Activated CD8-positive, alpha-beta memory T cell treated with anti-CD3 and anti-CD28 coated beads, Interleukin-2, amount 10 ng/mL, durations not matched to agents 7 days and 5 days (primary cell): Measurements from ENCODE around the gene TTF2. TPM values are rescaled to one million over a fixed set of nuclear protein-coding genes. Genes with fewer than 3 reads are reported as not detected.

Source experiments
- ATAC-seq: fragments of 150-1000 bp; cut with Tn5 transposase; one replicate; pipeline ENCODE4 v1.10.0; 2021; ENCODE audit warnings: moderate library complexity
- CTCF ChIA-PET: fragments of 350-600 bp; sonication (Branson Sonifier 250); formaldehyde crosslinking; loops from one replicate; lab custom pipeline; 2021; ENCODE audit warnings: antibody characterized with exemption; lab: Charles Lee
- DNase-seq: peaks from one replicate; pipeline ENCODE4 v3.0.0-alpha.2; 2020
- H3K27ac Mint-ChIP-seq: one replicate; pipeline ENCODE4 v1.8.0; 2021; ENCODE audit warnings: mild to moderate bottlenecking, mixed read lengths
- H3K27me3 Mint-ChIP-seq: one replicate; pipeline ENCODE4 v1.8.0; 2021; ENCODE audit warnings: mixed read lengths
- H3K36me3 Mint-ChIP-seq: one replicate; pipeline ENCODE4 v1.8.0; 2021; ENCODE audit warnings: mild to moderate bottlenecking, mixed read lengths
- H3K4me1 Mint-ChIP-seq: one replicate; pipeline ENCODE4 v1.8.0; 2021; ENCODE audit warnings: mixed read lengths
- H3K4me3 Mint-ChIP-seq: one replicate; pipeline ENCODE4 v1.8.0; 2021; ENCODE audit warnings: mild to moderate bottlenecking, moderate library complexity, mixed read lengths
- H3K9me3 Mint-ChIP-seq: one replicate; pipeline ENCODE4 v1.8.0; 2022; ENCODE audit warnings: low read depth, mixed read lengths
- total RNA-seq, 2 experiments: library from RNA; stranded (reverse); gene quantifications; one replicate each; pipeline ENCODE4 v1.2.3, GENCODE V29; 2021

TTF2 gene
- total RNA-seq, 2 experiments from 2014 or later, result 156 to 157 TPM

DNA sequence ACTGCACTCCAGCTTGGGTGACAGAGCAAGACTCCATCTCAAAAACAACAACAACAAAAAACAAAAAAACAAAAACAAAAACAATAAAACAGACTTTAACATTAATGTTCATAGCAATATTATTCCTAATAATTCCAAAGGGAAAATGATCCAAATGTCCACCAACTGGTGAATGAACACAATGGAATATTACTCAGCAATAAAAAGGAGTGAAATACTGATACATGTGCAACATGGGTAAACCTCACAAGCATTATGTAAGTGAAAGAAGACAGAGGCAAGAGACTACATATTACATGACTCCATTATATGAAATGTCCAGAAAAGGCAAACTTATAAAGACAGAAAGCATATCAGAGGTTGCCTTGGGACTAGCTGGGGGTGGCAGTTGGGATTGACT, 6.1 kb upstream of the TTF2 start:
- peaks cover 17% of the 10 kb centered on the region for H3K36me3 Mint-ChIP-seq
- CTCF ChIA-PET, result interaction anchor here (0.9 to 1.6 kb wide), 4 partner anchors 139 to 328 kb away, joined by 3 to 6 read pairs (median 3); no protein-coding TSS in a partner anchor
- ATAC-seq, result no peak
- no peaks in the 10 kb centered on the region for H3K27me3 Mint-ChIP-seq
- no peak overlapping the region for H3K27ac Mint-ChIP-seq
- H3K4me1 Mint-ChIP-seq, result peaks cover 50% of the 10 kb centered on the region
- no peak for DNase-seq
- no peak overlapping the region for H3K4me3 Mint-ChIP-seq
- no peaks in the 10 kb centered on the region for H3K9me3 Mint-ChIP-seq

DNA sequence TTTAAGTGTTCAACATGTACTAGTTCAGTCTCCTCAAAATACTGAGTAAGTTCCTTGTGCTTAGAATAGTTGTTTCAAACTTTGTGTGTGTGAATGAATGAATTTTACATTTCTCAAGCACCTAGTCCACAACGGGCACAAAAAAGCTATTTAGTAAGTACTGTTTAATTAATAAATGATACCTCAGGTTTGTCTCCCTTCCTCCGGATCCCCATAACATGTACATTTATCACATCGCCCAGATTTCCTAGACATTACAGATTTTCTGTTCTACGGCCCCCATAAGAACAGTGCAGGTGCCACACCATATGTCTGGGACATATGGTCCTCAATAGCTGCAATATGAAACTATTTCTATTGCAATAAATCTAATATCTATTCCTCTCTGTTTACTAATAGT, 1.3 kb upstream of the TTF2 start:
- H3K36me3 Mint-ChIP-seq, result peaks cover 36% of the 10 kb centered on the region
- CTCF ChIA-PET, result interaction anchor here (1.8 to 5.9 kb wide), 7 partner anchors 34 to 484 kb away, joined by 4 to 55 read pairs (median 16); no protein-coding TSS in a partner anchor
- H3K27ac Mint-ChIP-seq, result no peak overlapping the region
- H3K9me3 Mint-ChIP-seq, result no peaks in the 10 kb centered on the region
- H3K4me3 Mint-ChIP-seq, result no peak overlapping the region
- H3K27me3 Mint-ChIP-seq, result no peaks in the 10 kb centered on the region
- no peak for DNase-seq
- H3K4me1 Mint-ChIP-seq, result peaks cover 54% of the 10 kb centered on the region
- ATAC-seq, result no peak

DNA sequence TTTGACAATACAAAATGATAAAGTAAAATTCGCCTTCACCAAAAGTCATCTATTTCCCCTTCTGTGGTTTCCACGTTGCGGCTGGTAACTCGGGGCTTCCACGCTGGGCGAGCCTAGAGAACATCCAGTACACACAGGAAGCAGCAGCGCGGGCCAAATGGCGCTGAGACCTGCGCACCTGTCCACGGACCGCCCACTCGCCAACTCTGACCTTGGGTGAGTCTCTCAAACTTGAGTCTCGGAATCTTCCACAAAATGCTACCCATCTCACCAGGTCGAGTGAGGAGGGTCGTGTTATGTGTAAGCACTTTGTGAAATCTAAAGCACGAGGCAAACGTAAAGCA, 820 bp upstream of the TTF2 start:
- H3K4me1 Mint-ChIP-seq, result peaks cover 54% of the 10 kb centered on the region

DNA sequence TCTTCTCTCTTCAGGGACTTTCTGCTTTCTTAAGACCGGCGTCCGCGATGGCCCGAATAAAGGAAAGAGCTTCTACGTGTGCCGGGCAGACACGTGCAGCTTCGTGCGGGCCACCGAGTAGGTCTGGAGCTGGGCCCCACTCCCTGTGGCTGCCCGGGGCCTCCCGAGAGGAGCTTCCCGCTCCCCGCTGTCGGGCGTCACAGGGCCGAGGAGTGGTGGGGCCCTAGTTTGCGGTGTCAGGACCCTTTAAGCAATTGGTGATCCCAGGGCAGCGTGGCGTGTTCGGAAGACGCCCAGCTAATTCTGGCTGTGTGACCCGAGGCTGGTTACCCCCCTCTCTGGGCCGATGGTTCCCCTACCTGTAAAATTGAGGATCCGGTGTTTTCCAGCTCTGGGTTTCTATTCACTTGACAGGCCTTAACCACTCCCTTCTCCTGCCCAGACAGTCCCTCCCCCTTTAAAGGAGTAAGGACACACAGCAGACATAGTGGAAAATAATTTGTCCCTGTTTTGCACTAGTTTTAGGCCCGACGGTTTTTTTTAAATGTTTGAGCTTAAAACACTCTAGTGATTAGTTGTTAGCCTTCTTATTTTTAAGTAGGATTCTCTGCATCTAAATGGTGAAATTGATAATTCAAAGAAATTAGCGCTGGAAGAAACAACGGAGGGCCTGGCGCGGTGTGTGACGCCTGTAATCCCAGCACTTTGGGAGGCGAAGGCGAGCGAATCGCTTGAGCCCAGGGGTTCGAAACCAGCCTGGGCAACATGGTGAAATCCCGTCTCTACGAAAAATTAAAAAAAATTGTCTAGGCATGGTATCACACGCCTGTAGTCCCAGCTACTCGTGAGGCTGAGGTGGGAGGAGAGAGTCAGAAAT, 553 bp downstream of the TTF2 start:
- Mint-ChIP-seq H3K36me3 (peaks cover 40% of the 10 kb centered on the region), H3K27ac (no peak overlapping the region), H3K27me3 (no peaks in the 10 kb centered on the region), H3K9me3 (no peaks in the 10 kb centered on the region), H3K4me1 (peaks cover 51% of the 10 kb centered on the region), H3K4me3 (no peak overlapping the region)
- peak; percentile 3 for ATAC-seq
- CTCF ChIA-PET, result interaction anchor here (0.6 to 5.9 kb wide), 20 partner anchors 9 to 670 kb away, joined by 3 to 55 read pairs (median 5); partner anchors contain the start of gene CD58
- DNase-seq, result peak; percentile 62

More for the DNA sequence above, 820 bp upstream of the TTF2 start:
- H3K27me3 Mint-ChIP-seq, result no peaks in the 10 kb centered on the region
- DNase-seq (peak; percentile 91), ATAC-seq (peak; percentile 55)
- H3K27ac Mint-ChIP-seq, result no peak overlapping the region
- H3K4me3 Mint-ChIP-seq, result no peak overlapping the region
- H3K9me3 Mint-ChIP-seq, result no peaks in the 10 kb centered on the region
- H3K36me3 Mint-ChIP-seq, result peaks cover 37% of the 10 kb centered on the region
- CTCF ChIA-PET, result interaction anchor here (0.8 to 5.9 kb wide), 13 partner anchors 33 to 921 kb away, joined by 3 to 55 read pairs (median 9); partner anchors contain the start of gene CD58

DNA sequence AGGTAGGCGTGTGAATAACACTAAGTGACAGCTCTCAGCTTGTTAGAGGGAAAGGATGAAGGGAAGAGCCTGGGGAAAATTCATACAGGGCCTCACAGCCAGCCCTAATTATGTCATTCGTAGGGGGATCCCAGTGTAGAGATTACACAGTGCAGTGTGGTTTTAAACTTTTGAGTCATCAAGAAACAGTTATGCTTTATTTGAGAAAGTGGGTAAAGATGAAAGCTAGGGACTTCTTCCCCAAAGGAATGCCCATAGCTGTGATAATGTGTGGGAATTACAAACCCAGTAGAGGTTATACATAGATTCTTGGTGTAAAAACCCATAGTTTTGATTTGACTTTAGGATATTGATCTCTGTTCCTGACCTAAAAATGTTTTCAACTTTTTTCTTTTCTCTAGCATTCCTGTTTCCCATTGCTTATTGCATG, 1.9 kb downstream of the TTF2 start:
- Mint-ChIP-seq H3K4me1 (peaks cover 51% of the 10 kb centered on the region), H3K9me3 (no peaks in the 10 kb centered on the region), H3K36me3 (peaks cover 46% of the 10 kb centered on the region), H3K4me3 (peak overlapping the region; percentile 30), H3K27me3 (no peaks in the 10 kb centered on the region), H3K27ac (peak overlapping the region; percentile 21)
- DNase-seq (no peak), ATAC-seq (no peak)
- CTCF ChIA-PET, result interaction anchor here (0.8 to 1.3 kb wide), 3 partner anchors 10 to 45 kb away, joined by 3 to 4 read pairs (median 3); no protein-coding TSS in a partner anchor

DNA sequence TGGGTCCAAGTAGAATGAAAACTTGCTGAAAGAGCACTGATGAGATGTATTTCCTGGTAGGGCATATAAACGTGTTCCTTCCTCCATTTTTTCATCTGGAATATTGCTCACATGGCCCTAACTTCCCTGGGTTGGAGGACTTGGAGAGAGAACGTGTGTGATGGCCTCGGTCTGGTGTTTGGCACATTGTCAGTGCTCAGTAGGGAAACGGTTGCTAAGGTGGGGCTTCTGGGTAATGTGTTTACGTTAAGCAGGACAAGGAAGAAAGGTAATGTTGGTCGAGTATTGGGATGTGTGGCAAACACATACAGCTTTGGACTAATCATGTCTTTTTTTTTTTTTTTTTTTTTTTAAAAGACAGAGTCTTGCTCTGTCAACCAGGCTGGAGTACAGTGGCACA, 6.2 kb downstream of the TTF2 start:
- Mint-ChIP-seq H3K4me1 (peaks cover 61% of the 10 kb centered on the region), H3K27me3 (no peaks in the 10 kb centered on the region), H3K9me3 (no peaks in the 10 kb centered on the region), H3K27ac (no peak overlapping the region), H3K4me3 (no peak overlapping the region), H3K36me3 (peaks cover 57% of the 10 kb centered on the region)
- no peak for DNase-seq
- no peak for ATAC-seq
- CTCF ChIA-PET, result interaction anchor here (0.9 to 3.3 kb wide), 6 partner anchors 62 to 691 kb away, joined by 3 to 16 read pairs (median 6); partner anchors contain the start of gene CD58

DNA sequence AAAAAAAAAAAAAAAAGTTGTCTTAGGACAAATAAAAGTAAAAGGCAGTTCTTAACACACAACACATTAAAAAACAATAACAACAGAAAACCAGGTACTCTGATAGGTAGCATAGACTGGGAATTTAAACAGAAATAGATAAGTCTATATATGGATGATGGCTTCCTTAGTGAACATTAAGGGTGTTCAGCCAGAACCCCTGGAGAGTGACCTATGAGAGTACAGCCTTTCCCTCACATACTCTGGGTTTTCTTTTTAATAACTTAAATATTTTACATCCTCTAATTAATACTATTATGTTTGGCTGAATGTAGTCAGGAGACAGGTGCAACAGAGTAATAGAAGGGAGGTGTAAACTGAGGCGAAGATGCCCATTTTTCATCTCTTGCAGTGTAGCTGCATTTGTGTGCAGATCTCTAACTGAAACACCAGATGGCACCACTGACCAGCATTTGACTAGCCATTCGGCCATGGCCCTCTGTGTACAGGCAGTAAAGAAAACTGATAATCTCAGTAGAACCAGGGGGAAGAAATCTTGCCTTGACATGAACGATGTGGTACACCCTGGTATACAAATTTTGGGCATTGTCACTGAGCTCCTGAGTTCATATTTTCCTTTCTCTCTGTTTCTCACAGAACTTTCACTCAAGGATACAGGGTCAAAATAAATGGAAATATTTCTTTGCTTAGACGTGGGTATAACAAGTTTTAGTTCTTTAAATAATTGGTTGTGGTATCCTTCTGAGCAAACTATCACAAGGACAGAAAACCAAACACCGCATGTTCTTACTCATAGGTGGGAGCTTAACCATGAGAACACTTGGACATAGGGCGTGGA, 7.6 kb downstream of the TTF2 start:
- H3K27me3 Mint-ChIP-seq, result no peaks in the 10 kb centered on the region
- H3K4me1 Mint-ChIP-seq, result peaks cover 52% of the 10 kb centered on the region
- peaks cover 52% of the 10 kb centered on the region for H3K36me3 Mint-ChIP-seq
- DNase-seq, result peak; percentile 58
- CTCF ChIA-PET, result interaction anchor here (0.7 to 2.1 kb wide), 11 partner anchors 10 to 690 kb away, joined by 3 to 14 read pairs (median 4); no protein-coding TSS in a partner anchor
- peak overlapping the region; percentile 20 for H3K27ac Mint-ChIP-seq
- no peak overlapping the region for H3K4me3 Mint-ChIP-seq
- peak; percentile 69 for ATAC-seq
- no peaks in the 10 kb centered on the region for H3K9me3 Mint-ChIP-seq

DNA sequence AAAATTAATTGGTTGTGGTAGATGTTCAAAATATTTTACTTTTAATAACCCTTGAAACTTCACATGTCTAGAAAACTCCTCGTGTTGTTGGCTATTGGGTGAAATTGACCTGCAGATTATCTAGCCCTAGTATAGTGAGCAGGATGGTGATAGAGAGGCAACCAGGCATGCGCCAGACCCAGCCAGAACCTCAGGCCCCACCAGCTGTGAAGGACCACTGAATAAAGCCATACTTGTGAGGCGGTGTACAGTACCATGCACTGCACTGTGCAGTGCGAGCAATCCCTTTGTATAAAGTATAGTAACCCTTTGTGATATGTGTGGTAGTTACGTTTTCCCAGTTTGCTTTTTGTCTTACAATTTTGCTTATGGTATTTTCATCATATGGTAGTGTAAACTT, 8.5 kb downstream of the TTF2 start:
- Mint-ChIP-seq H3K36me3 (peaks cover 50% of the 10 kb centered on the region), H3K9me3 (no peaks in the 10 kb centered on the region), H3K4me1 (peaks cover 48% of the 10 kb centered on the region), H3K27ac (no peak overlapping the region), H3K27me3 (no peaks in the 10 kb centered on the region), H3K4me3 (no peak overlapping the region)
- no peak for DNase-seq
- CTCF ChIA-PET, result interaction anchor here (1.2 to 2.1 kb wide), 5 partner anchors 9 to 216 kb away, joined by 4 to 14 read pairs (median 6); no protein-coding TSS in a partner anchor
- no peak for ATAC-seq

DNA sequence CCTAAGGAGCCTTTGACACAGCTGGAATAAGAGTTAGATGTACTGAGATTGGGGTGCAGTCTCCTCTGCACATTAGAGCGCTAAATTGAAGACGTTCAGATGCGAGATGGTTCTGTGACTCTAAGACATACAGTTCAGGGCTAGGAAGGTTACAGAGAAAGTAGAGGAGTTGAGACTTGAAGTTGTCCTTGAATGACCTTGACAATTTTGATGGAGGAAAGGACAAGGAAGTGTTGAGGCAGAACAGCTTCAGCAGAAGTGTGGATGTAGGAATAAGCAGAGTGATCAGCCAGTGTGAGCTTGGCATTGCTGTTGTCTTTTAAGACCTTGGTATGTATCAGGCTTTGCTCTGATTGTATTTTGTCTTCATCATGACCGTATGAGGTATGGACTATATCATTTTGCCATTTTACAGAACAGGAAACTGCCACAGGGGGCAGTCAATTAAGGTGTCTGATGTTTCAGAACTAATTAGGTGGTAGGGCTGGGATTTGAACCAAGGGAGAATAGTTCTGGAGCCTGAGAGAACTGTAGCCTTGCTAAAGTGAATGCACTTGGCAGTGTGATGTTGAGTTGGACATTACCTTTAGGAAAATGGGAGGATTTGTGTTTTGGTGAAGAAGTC, 9.2 kb downstream of the TTF2 start:
- CTCF ChIA-PET, result interaction anchor here (0.6 to 3.1 kb wide), 7 partner anchors 9 to 827 kb away, joined by 3 to 14 read pairs (median 6); partner anchors contain the start of gene TTF2
- no peaks in the 10 kb centered on the region for H3K27me3 Mint-ChIP-seq
- no peak overlapping the region for H3K4me3 Mint-ChIP-seq
- DNase-seq (no peak), ATAC-seq (no peak)
- no peaks in the 10 kb centered on the region for H3K9me3 Mint-ChIP-seq
- peaks cover 45% of the 10 kb centered on the region for H3K4me1 Mint-ChIP-seq
- peak overlapping the region; percentile 2 for H3K27ac Mint-ChIP-seq
- peaks cover 47% of the 10 kb centered on the region for H3K36me3 Mint-ChIP-seq

DNA sequence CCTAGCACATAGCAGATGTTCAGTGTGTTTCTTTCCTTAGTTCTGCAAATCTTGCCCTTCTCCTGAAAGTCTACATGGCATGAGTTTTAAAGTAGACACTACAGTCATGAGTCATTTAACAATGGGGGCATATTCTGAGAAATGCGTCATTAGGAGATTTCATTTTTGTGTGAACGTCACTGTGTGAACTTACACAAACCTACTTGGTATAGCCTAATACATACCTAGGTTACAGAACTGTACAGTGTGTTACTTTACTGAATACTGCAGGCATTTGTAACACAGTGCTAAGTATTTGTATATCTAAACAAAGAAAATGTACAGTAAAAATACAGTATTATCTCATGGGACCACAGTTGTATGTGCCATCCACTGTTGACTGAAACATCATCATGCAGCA, 10.0 kb downstream of the TTF2 start:
- Mint-ChIP-seq H3K4me1 (peaks cover 47% of the 10 kb centered on the region), H3K27me3 (no peaks in the 10 kb centered on the region), H3K36me3 (peaks cover 51% of the 10 kb centered on the region), H3K4me3 (no peak overlapping the region), H3K9me3 (no peaks in the 10 kb centered on the region), H3K27ac (no peak overlapping the region)
- no peak for DNase-seq
- peak; percentile 48 for ATAC-seq
- CTCF ChIA-PET, result interaction anchor here (0.6 to 3.1 kb wide), 5 partner anchors 10 to 826 kb away, joined by 3 to 14 read pairs (median 5); partner anchors contain the start of gene TTF2

DNA sequence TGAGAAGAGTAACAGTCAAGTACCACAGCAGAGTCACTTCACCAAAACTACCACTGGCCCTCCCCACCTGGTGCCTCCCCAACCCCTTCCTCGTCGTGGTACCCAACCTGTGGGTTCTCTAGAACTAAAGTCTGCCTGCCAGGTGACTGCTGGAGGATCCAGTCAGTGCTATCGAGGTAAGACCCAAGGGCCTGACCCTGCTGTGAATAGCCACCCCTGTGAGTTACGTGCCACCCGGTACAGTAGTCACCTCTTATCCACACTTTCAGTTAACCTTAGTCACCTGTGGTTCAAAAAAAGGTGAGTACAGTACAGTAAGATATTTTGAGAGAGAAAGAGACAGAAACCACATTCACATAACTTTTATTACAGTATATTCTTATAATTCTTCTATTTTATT, 16.5 kb downstream of the TTF2 start:
- CTCF ChIA-PET, result interaction anchor here (1.5 kb wide), 1 partner anchor 9 kb away, joined by 4 read pairs; no protein-coding TSS in a partner anchor
- ATAC-seq (no peak), DNase-seq (no peak)
- H3K27me3 Mint-ChIP-seq, result no peaks in the 10 kb centered on the region
- H3K36me3 Mint-ChIP-seq, result peaks cover 64% of the 10 kb centered on the region
- H3K27ac Mint-ChIP-seq, result no peak overlapping the region
- H3K4me3 Mint-ChIP-seq, result no peak overlapping the region
- H3K4me1 Mint-ChIP-seq, result peaks cover 28% of the 10 kb centered on the region
- no peaks in the 10 kb centered on the region for H3K9me3 Mint-ChIP-seq

DNA sequence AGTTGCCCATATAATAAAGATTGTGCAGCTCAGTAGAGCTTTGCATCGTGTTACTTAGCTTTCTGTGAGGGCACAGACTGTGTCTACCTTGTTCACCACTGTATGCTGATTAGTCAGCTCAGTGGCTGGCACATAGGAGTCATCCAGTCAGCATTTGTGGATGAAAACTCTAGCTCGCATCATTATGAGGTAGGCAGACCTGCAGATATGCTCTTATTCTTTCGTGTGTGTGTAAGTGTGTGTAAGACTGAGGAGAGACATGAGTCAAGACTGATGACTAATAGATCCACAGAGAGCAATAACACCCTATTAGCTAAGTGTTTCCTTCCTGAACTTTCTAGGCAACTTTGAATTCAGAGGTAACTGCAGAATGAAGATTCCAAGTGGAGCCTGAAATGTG, 17.1 kb downstream of the TTF2 start:
- no peak overlapping the region for H3K4me3 Mint-ChIP-seq

More for the DNA sequence above, 17.1 kb downstream of the TTF2 start:
- Mint-ChIP-seq H3K9me3 (no peaks in the 10 kb centered on the region), H3K27ac (no peak overlapping the region), H3K4me1 (peaks cover 25% of the 10 kb centered on the region), H3K27me3 (no peaks in the 10 kb centered on the region), H3K36me3 (peaks cover 61% of the 10 kb centered on the region)
- ATAC-seq, result peak; percentile 83
- CTCF ChIA-PET, result interaction anchor here (1.5 kb wide), 1 partner anchor 9 kb away, joined by 4 read pairs; no protein-coding TSS in a partner anchor
- DNase-seq, result peak; percentile 49
